Loucy (cell line): ENCODE measurements around the gene HOXD4.

ENCODE experiments used
- H2AFZ ChIP-seq: fragments of 200-600 bp; sonication (generic); 2 replicates; pipeline ENCODE4 v1.6.0; 2016; ENCODE audit warnings: antibody characterized with exemption, mild to moderate bottlenecking, low read length, moderate library complexity
- H3F3A ChIP-seq: fragments of 200-600 bp; 2 replicates; pipeline ENCODE4 v1.6.0; 2016; ENCODE audit warnings: antibody characterized with exemption, low read depth, mild to moderate bottlenecking
- H3K27me3 ChIP-seq: fragments of 200-600 bp; sonication (generic); 2 replicates; pipeline ENCODE4 v1.6.1; 2014; ENCODE audit warnings: low read length, mild to moderate bottlenecking; ENCODE audit not compliant: insufficient read depth, poor library complexity, severe bottlenecking
- H3K36me3 ChIP-seq: fragments of 200-600 bp; sonication (generic); 2 replicates; pipeline ENCODE4 v1.6.1; 2016; ENCODE audit warnings: low read length; ENCODE audit not compliant: insufficient read depth
- H3K4me1 ChIP-seq: fragments of 200-600 bp; sonication (generic); 2 replicates; pipeline ENCODE4 v1.5.1; 2014; ENCODE audit warnings: low read length, mild to moderate bottlenecking; ENCODE audit not compliant: insufficient read depth, poor library complexity, severe bottlenecking
- H3K4me2 ChIP-seq: fragments of 200-600 bp; sonication (generic); 2 replicates; pipeline ENCODE4 v1.6.0; 2014; ENCODE audit warnings: antibody characterized with exemption, low read length, low read depth, mild to moderate bottlenecking; ENCODE audit not compliant: poor library complexity, severe bottlenecking
- H3K4me3 ChIP-seq: fragments of 200-600 bp; sonication (generic); 2 replicates; pipeline ENCODE4 v1.5.1; 2014; ENCODE audit warnings: low read length, mild to moderate bottlenecking, mixed read lengths; ENCODE audit not compliant: poor library complexity, severe bottlenecking
- H3K79me2 ChIP-seq: fragments of 200-600 bp; sonication (generic); 2 replicates; pipeline ENCODE4 v1.6.1; 2014; ENCODE audit warnings: low read length; ENCODE audit not compliant: insufficient read depth
- H3K9ac ChIP-seq: fragments of 200-600 bp; sonication (generic); 2 replicates; pipeline ENCODE4 v1.6.0; 2014; ENCODE audit warnings: mild to moderate bottlenecking, low read depth, low read length, moderate library complexity; ENCODE audit not compliant: poor library complexity, severe bottlenecking
- H3K9me2 ChIP-seq: fragments of 200-600 bp; sonication (generic); replicated peaks from 2 replicates; pipeline ENCODE4 v1.6.1; 2016; ENCODE audit warnings: low read depth, low read length, mixed read lengths
- H3K9me3 ChIP-seq: fragments of 200-600 bp; sonication (generic); 2 replicates; pipeline ENCODE4 v1.6.1; 2014; ENCODE audit warnings: mild to moderate bottlenecking, antibody characterized with exemption, low read length, low read depth; ENCODE audit not compliant: insufficient read depth
- H4K20me1 ChIP-seq: fragments of 200-600 bp; sonication (generic); 2 replicates; pipeline ENCODE4 v1.6.0; 2014; ENCODE audit warnings: antibody characterized with exemption, low read length, mild to moderate bottlenecking; ENCODE audit not compliant: insufficient read depth, poor library complexity, severe bottlenecking
- CTCF ChIP-seq: fragments of 200-600 bp; sonication (generic); conservative IDR thresholded peaks from 2 replicates; pipeline ENCODE4 v1.5.1; 2014; ENCODE audit warnings: mild to moderate bottlenecking, antibody characterized with exemption, low read length
- EZH2phosphoT487 ChIP-seq: fragments of 200-600 bp; IDR thresholded peaks from 2 replicates; pipeline ENCODE4 v1.6.1; 2018; ENCODE audit warnings: antibody characterized with exemption, mild to moderate bottlenecking, moderate library complexity, borderline replicate concordance

Gene HOXD4

GRCh38 chr2:176140513-176141317 is 10.6 kb upstream of the HOXD4 start:
- H3K4me3 ChIP-seq = peak overlapping the region; percentile 76
- H3K36me3 ChIP-seq = no peaks in the 10 kb centered on the region
- TF ChIP-seq EZH2phosphoT487 (no peak), CTCF (peak; percentile 93)
- peak overlapping the region; percentile 96 for H2AFZ ChIP-seq
- H3K4me2 ChIP-seq = peak overlapping the region; percentile 81
- H3K4me1 ChIP-seq = peaks cover 12% of the 10 kb centered on the region
- H3K9me2 ChIP-seq = no peaks in the 10 kb centered on the region
- no peaks in the 10 kb centered on the region for H3K79me2 ChIP-seq
- no peaks in the 10 kb centered on the region for H3K9me3 ChIP-seq
- no peaks in the 10 kb centered on the region for H3F3A ChIP-seq
- peak overlapping the region; percentile 67 for H3K9ac ChIP-seq
- H3K27me3 ChIP-seq = no peaks in the 10 kb centered on the region
- H4K20me1 ChIP-seq = no peaks in the 10 kb centered on the region

GRCh38 chr2:176142281-176142680 is 9.1 kb upstream of the HOXD4 start:
- Histone ChIP-seq H2AFZ (peak overlapping the region; percentile 62; the same call in 1 of the 2 replicates), H3K9ac (no peak overlapping the region), H3K79me2 (no peaks in the 10 kb centered on the region), H3K9me3 (no peaks in the 10 kb centered on the region), H3K9me2 (no peaks in the 10 kb centered on the region), H3F3A (no peaks in the 10 kb centered on the region), H3K36me3 (no peaks in the 10 kb centered on the region), H3K4me1 (peaks cover 10% of the 10 kb centered on the region), H3K27me3 (no peaks in the 10 kb centered on the region), H4K20me1 (no peaks in the 10 kb centered on the region), H3K4me3 (no peak overlapping the region), H3K4me2 (no peak overlapping the region)
- TF ChIP-seq CTCF = no peak
- no peak for TF ChIP-seq EZH2phosphoT487

- H3K36me3 ChIP-seq = no peaks in the 10 kb centered on the region
- no peaks in the 10 kb centered on the region for H3K79me2 ChIP-seq
- H3K4me2 ChIP-seq = no peak overlapping the region
- H3K9me3 ChIP-seq = no peaks in the 10 kb centered on the region
- H3K9me2 ChIP-seq = no peaks in the 10 kb centered on the region
- H3F3A ChIP-seq = no peaks in the 10 kb centered on the region
- no peak for TF ChIP-seq CTCF
- TF ChIP-seq EZH2phosphoT487 = no peak
- H4K20me1 ChIP-seq = no peaks in the 10 kb centered on the region
- no peaks in the 10 kb centered on the region for H3K27me3 ChIP-seq
- H3K4me3 ChIP-seq = no peak overlapping the region
- H3K9ac ChIP-seq = no peak overlapping the region
- H2AFZ ChIP-seq = no peak overlapping the region
- H3K4me1 ChIP-seq = peaks cover 4% of the 10 kb centered on the region
Measured at GRCh38 chr2:176145085-176145969, 6.0 kb upstream of the HOXD4 start.
